DMS 273 treated with DMSO at 0.1 percent for 48 hours (cell line): Measurements from ENCODE around the gene DNMT3A.

Experiments used
- DNase-seq: peaks from one replicate; lab custom pipeline; 2025; lab: John Stamatoyannopoulos, UW

DNMT3A gene

GRCh38 chr2:25372405-25373268, 30.9 kb upstream of the DNMT3A start:
- no peak for DNase-seq

GRCh38 chr2:25371253-25372241, 29.8 kb upstream of the DNMT3A start:
- no peak for DNase-seq

DNA sequence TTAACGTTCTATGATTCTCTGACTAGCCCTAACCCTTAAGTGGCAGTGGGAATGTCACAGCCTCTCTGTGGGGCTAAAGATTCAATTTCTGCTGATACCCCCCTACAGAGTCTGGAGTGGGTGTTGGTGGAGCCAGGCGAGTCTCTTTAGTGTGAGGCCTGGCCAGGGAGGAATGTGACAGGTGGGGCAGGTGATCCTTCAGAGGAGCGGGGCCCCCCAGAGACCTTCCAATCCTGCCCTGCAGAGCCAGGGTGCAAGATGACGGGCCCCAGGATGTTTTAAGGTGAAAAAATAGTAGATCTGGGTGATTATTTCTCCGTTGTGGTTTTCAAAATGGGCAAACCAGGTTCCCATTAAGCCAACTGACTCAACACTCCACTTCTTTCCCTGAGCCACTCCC, 28.2 kb upstream of the DNMT3A start:
- DNase-seq = no peak

DNA sequence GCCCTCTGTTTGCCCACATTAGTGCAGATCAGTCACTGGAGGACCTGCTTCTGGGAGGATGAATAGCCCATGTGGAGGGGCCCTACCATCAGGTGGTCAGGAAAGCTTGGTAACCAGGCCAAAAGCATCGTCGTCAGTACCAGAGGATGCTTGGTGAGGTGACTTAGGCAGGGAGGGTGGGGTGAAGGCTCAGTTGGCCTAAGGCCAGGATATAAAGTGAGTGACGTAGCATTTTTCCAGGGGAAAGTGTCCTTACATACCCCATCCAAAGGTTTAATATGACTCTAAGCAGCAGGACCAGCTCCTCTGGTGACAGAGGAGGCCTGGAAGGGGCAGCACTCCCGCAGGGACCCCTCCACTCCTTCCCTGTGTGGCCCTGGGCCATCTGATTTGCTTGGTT, 27.7 kb upstream of the DNMT3A start:
- DNase-seq = no peak

- no peak for DNase-seq
Observed at GRCh38 chr2:25368660-25369059, 26.9 kb upstream of the DNMT3A start.

GRCh38 chr2:25367296-25367695, 25.6 kb upstream of the DNMT3A start:
- no peak for DNase-seq

GRCh38 chr2:25366629-25367028, 24.9 kb upstream of the DNMT3A start:
- DNase-seq = no peak

DNA sequence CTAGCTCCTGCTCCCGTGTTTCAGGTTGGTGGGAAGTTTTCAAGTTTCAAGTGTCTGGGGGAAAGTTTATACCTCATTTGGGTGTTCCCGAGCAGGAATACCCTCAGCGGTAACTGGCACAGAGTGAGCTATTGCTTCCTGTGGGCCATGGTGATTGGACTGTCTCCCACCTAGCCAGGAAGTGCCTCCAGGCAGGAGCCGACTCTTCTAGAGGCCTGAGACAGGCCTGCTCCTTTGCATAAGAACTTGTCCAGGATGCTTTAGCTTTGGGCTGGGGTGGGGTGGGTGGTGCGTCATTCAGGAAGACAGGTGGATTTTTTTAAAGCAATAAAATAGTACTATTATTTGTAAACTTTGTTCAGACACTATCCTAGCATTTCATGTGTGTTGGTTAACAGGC, 23.5 kb upstream of the DNMT3A start:
- DNase-seq = no peak

DNA sequence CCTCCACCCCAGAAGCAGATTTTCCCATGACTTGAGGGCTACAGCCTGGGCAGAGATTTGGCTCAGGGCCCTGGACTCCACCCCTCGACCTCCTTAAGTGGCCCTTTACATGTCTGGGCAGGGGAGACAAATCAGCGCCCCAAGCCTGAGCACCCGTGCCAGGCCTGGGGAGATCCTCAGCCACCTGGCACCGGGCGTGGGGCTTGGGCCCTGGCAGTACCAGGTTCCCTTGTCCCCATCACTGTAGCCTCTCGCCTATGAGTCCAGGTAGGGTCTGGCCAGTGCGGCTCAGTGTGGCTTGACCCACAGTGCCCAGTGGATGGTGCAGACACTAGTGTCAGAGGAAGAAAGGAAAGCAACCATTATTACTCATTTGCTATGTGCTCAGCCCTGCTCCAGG, 22.0 kb upstream of the DNMT3A start:
- DNase-seq = no peak

DNA sequence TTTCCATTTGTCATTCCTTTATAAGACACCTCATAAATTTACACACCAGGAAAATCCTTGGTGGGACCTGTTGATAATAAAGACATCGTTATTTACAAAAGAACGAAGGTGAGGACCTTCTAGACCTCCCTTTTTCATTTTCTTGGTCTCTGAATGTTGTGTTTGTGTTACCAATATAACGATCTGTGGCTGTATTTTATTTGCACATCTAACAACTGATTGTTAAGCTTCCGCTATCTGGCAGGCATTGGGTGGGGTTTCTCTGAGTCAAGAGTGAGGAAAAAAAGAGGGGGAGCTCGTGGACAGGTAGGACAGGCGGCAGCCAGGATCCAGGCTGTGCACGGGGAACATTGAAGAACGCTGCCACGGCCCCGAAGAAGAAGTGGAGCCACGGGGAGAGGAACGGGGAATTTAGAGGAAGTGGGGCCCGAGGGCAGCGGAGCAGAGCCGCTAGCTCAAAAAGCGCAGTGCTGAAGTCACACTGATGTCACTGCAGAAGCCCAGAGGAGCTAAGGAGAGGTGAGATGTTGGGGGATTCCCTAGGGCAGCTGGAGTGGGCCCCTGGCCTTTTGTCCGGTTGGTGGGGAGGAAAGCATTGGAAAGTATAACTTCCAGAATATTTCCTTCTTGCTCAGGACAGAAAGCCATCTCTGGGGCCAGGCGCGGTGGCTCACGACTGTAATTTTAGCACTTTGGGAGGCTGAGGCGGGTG, 20.9 kb upstream of the DNMT3A start:
- DNase-seq = no peak

DNA sequence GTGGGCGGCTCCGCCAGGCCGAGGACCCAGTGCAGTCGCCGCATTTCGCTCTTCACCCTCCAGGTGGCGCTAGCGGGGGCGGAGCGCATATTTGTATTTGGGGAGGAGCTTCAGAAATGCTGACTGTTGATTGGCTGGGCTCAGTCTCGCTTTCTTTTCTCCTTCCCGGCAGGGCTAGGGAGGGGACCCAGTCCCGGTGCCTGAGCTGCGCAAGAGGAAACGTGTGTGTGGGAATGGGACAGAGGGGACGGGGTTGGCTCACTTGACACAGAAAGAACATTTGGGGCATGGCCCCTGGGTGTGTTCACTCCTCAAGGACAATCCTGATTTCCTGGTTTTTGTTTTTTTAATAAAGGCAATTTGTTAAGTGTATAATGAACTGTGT, 20.3 kb upstream of the DNMT3A start:
- no peak for DNase-seq

- DNase-seq = no peak
Observed at GRCh38 chr2:25361261-25362048, 19.7 kb upstream of the DNMT3A start.

GRCh38 chr2:25358836-25359235, 17.1 kb upstream of the DNMT3A start:
- DNase-seq = no peak

- DNase-seq = no peak
Observed at GRCh38 chr2:25358249-25358815, 16.6 kb upstream of the DNMT3A start.

DNA sequence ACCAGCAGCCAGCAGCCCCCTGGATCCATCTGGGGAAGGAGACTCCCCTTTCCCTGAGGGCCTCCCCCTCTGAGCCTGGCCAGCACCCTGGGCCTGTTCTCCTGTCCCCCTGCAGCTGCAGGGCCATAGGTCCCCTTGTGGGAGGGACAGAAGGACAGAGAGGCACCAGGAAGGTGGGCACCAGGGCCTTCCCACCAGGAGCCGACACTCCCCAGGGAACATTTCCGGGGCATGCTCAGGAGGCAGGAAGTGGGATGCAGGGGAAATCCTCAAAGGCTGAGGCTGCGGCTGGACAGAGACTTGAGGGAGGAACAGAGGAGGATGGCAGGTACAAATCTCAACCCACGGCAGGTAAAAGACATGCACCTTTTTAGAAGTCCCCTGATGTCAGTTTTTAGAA, 14.4 kb upstream of the DNMT3A start:
- DNase-seq = no peak

DNA sequence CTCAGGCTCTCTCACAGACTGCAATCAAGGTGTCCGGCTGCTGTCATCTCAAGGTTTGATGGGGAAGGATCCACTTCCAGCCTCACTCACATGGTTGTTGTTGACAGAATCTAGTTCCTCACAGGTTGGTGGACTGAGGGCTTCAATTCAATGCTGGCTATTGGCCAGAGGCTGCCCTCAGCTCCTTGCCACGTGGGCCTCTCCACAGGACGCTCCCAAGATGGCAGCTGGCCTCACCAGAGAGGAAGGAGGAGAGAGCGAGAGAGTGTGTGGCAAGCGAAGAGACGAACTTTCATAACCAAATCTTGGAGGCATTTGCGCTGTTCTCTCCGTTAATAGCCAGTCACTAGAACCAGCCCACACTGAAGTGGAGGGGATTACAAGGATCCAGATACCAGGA, 13.5 kb upstream of the DNMT3A start:
- no peak for DNase-seq

DNA sequence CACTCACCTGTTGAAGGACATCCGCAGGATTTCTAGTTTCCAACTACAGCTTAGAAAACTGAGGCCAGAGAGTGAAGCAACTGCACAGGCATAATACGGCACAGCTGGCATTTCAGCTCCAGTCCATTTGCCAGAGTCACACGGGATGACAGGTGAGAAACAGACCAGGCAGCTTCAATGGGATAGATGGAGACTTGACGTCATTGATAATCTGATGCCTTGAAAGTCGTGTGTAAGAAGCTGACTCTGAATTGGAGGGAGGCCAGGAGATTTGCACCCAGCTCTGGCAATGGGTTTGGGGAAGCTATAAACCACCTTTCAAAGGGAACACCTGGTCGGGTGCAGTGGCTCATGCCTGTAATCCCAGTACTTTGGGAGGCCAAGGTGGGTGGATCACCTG, 12.4 kb upstream of the DNMT3A start:
- no peak for DNase-seq

DNA sequence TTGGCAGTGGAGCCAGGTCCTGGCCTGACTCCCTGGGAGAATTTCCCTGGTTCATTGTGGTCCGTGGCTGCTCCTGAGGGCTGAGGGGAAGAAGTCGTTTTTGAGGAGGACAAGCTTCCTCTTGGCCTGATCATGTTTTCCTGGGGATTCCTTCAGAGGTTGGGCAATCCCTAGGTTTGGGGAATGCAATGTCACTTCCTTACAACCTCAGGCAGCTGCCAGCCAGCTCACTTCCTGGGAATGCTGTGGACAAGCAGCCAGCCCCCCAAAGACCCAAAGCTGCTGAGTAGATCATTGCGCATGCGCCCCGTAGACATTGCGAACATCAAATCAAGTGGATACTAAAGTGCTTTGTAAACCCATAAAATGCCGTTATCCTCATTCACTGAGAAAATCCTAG, 7.7 kb upstream of the DNMT3A start:
- no peak for DNase-seq

GRCh38 chr2:25347846-25348245, 6.1 kb upstream of the DNMT3A start:
- no peak for DNase-seq

DNA sequence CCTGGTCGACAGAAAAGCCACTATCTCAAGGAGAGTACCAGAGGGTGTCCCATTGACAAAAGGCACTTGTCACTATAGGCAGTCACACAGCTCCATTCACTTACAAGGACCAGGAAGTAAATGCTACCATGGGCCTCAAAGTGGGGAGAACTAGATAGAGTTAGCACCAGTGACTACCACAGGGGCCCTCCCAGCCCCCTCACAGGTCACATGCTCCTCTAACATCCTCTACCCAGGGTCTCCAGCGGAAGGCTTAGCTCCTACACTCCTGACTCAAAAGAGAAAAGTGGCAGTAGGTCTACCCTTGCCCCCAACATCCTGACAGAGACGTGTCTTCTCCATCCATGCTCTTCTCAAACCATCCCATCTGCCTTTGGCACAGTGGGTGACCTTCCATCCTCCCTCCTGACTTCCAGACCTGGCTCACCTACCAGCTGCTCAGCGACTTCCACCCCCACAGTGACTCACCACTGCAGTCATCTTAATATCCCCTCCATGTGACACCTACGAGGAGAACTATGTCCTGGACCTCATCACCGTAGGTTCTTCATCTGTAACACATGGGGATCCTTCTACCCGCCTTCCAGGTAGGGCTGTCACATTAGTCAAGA, 5.6 kb upstream of the DNMT3A start:
- no peak for DNase-seq
